MCF 10A (cell line): ENCODE results near the gene AK4. TPM values are rescaled to one million over a fixed set of nuclear protein-coding genes. Genes with fewer than 3 reads are reported as not detected.

ENCODE experiments used
- BruUV-seq: library from RNA; stranded (reverse); fragments of 400-500 nt; replicated peaks from 2 replicates; lab custom pipeline; 2021; lab: Mats Ljungman, UMichigan
- CTCF ChIA-PET: fragments of 300-600 bp; sonication (Branson Sonifier 250); formaldehyde crosslinking; extraction: SDS; loops from one replicate; lab custom pipeline; 2021; ENCODE audit warnings: antibody characterized with exemption, inconsistent platforms; lab: Yijun Ruan, JAX
- POLR2A ChIA-PET: fragments of 300-600, 350-650 bp; sonication (Branson Sonifier 250); formaldehyde crosslinking; extraction: SDS; loops from one replicate; lab custom pipeline; 2020; ENCODE audit warnings: antibody characterized with exemption, inconsistent platforms; lab: Yijun Ruan, JAX
- DNase-seq: peaks from one replicate; pipeline ENCODE4 v3.0.0-alpha.2; 2018; ENCODE audit not compliant: unreplicated experiment
- H3K27ac Mint-ChIP-seq: one replicate; pipeline ENCODE4 v1.8.0; 2022; ENCODE audit warnings: mild to moderate bottlenecking, low read depth, mixed read lengths; ENCODE audit not compliant: unreplicated experiment
- H3K27me3 Mint-ChIP-seq: one replicate; pipeline ENCODE4 v1.8.0; 2022; ENCODE audit warnings: mixed read lengths; ENCODE audit not compliant: insufficient read depth, unreplicated experiment
- H3K36me3 Mint-ChIP-seq: one replicate; pipeline ENCODE4 v1.8.0; 2022; ENCODE audit warnings: mild to moderate bottlenecking, moderate library complexity, mixed read lengths; ENCODE audit not compliant: insufficient read depth, unreplicated experiment
- H3K4me1 Mint-ChIP-seq: one replicate; pipeline ENCODE4 v1.8.0; 2022; ENCODE audit warnings: mixed read lengths; ENCODE audit not compliant: insufficient read depth, unreplicated experiment
- H3K4me3 Mint-ChIP-seq: one replicate; pipeline ENCODE4 v1.8.0; 2022; ENCODE audit warnings: mild to moderate bottlenecking, moderate library complexity, mixed read lengths; ENCODE audit not compliant: unreplicated experiment
- H3K9me3 Mint-ChIP-seq: one replicate; pipeline ENCODE4 v1.8.0; 2022; ENCODE audit warnings: mixed read lengths; ENCODE audit not compliant: unreplicated experiment
- CTCF ChIP-seq: fragments of 200-600 bp; IDR thresholded peaks from one replicate; pipeline ENCODE4 v1.8.0; 2022; ENCODE audit warnings: antibody characterized with exemption, mild to moderate bottlenecking; ENCODE audit not compliant: unreplicated experiment
- intact Hi-C: fragments of 100-400 bp; cut with micrococcal nuclease; formaldehyde crosslinking; loops from 2 replicates; pipeline ENCODE4 v1.14.1; 2022
- total RNA-seq: library from RNA; stranded (reverse); gene quantifications from 2 replicates; pipeline ENCODE4 v1.2.3, GENCODE V29; 2022

Gene AK4
- total RNA-seq, 1 experiment from 2014 or later, result 57.1 TPM

DNA sequence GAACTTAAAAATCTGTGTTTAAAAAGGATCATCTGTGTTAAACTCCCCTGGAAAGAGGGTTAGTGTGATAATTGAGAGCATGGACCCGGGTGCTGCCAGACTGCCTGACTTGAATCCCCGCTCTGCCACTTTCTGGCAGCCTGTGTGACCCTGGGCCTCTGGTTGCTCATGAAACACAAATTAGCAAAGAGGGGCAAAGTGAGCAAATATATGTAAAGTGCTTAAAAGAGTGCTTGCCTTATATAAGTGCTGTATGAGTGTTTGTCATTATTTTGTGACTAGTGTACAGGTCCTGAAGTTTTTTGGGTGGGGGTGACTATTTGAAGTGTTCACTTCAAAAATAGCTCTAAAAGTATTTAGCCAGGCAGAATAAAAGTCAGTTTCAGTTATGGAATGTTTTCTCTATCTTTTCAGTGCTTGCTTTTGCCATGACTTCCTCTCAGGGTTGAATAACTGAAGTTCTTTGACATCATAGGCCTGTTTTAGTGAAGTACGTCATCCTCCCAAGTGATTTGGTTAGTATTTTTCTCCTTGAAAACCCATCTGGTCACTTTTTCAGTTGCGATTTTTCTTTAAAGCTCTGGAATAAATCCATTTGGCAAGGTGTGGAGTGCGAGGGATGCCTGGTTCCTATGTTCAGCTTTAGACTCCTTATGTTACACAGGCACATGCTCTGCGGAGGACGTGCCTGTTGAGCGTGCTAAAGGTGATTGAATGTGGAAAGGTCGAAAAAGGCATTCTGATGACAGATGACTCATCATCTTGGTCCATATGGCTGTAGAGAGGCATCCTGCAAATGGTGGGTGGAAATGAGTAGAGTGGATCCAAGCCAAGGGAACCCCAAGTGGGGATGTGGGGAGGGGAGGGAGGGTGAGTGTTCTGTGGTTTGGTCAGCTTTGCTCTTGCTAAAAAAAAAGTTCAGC lies 47.8 kb downstream of the AK4 start:
- ChIA-PET CTCF (interaction anchor here (0.6 to 3.5 kb wide), 4 partner anchors 13 to 121 kb away, joined by 3 to 16 read pairs (median 4); no protein-coding TSS in a partner anchor), POLR2A (no interaction called here)
- no peaks in the 10 kb centered on the region for H3K4me1 Mint-ChIP-seq
- no TSS peak for BruUV-seq
- no peak for DNase-seq
- H3K27me3 Mint-ChIP-seq, result no peaks in the 10 kb centered on the region
- intact Hi-C loops, result no loop called here
- no peaks in the 10 kb centered on the region for H3K9me3 Mint-ChIP-seq
- no peak overlapping the region for H3K4me3 Mint-ChIP-seq
- peaks cover 19% of the 10 kb centered on the region for H3K36me3 Mint-ChIP-seq
- TF ChIP-seq CTCF, result no peak
- H3K27ac Mint-ChIP-seq, result peak overlapping the region; percentile 37

DNA sequence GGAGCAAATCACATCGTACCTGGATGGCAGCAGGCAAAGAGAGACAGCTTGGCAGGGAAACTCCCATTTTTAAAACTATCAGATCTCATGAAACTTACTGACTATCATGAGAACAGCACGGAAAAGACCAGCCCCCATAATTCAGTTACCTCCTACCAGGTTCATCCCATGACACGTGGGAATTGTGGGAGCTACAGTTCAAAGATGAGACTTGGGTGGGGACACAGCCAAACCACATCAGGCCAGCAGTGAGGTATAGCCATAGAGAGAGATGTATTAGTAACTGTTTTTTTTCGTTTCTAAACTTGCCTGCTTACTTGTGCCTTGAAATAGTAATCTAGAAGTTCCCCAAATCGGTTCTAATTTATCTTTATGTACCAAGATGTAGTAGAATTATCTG lies 48.9 kb downstream of the AK4 start:
- Mint-ChIP-seq H3K36me3 (peaks cover 19% of the 10 kb centered on the region), H3K27me3 (no peaks in the 10 kb centered on the region), H3K9me3 (no peaks in the 10 kb centered on the region), H3K4me3 (no peak overlapping the region), H3K27ac (no peak overlapping the region), H3K4me1 (peaks cover 6% of the 10 kb centered on the region)
- intact Hi-C loops, result no loop called here
- BruUV-seq, result no TSS peak
- CTCF ChIA-PET, result interaction anchor here (3.5 kb wide), 1 partner anchor 12 kb away, joined by 16 read pairs; no protein-coding TSS in a partner anchor
- no peak for DNase-seq
- POLR2A ChIA-PET, result no interaction called here
- TF ChIP-seq CTCF, result no peak

GRCh38 chr1:65197636-65198035 lies 49.6 kb downstream of the AK4 start:
- CTCF ChIA-PET, result interaction anchor here (0.6 to 3.5 kb wide), 6 partner anchors 11 to 490 kb away, joined by 3 to 16 read pairs (median 5); no protein-coding TSS in a partner anchor
- POLR2A ChIA-PET, result interaction anchor here (0.9 to 1.2 kb wide), 3 partner anchors 57 to 231 kb away, joined by 3 read pairs; partner anchors contain the start of gene JAK1
- intact Hi-C loops, result no loop called here
- no peak for DNase-seq
- no peak overlapping the region for H3K27ac Mint-ChIP-seq
- no peaks in the 10 kb centered on the region for H3K27me3 Mint-ChIP-seq
- BruUV-seq, result no TSS peak
- peaks cover 6% of the 10 kb centered on the region for H3K4me1 Mint-ChIP-seq
- no peak for TF ChIP-seq CTCF
- H3K9me3 Mint-ChIP-seq, result no peaks in the 10 kb centered on the region
- no peak overlapping the region for H3K4me3 Mint-ChIP-seq
- H3K36me3 Mint-ChIP-seq, result peaks cover 19% of the 10 kb centered on the region

GRCh38 chr1:65198096-65198495 lies 50.1 kb downstream of the AK4 start:
- Mint-ChIP-seq H3K36me3 (peaks cover 16% of the 10 kb centered on the region), H3K9me3 (no peaks in the 10 kb centered on the region), H3K27me3 (no peaks in the 10 kb centered on the region), H3K4me1 (peaks cover 6% of the 10 kb centered on the region), H3K4me3 (no peak overlapping the region), H3K27ac (no peak overlapping the region)
- BruUV-seq, result no TSS peak
- POLR2A ChIA-PET, result interaction anchor here (0.9 to 1.2 kb wide), 3 partner anchors 56 to 231 kb away, joined by 3 read pairs; partner anchors contain the start of gene JAK1
- no peak for DNase-seq
- intact Hi-C loops, result no loop called here
- no peak for TF ChIP-seq CTCF
- CTCF ChIA-PET, result interaction anchor here (0.6 to 1.5 kb wide), 7 partner anchors 10 to 490 kb away, joined by 3 to 9 read pairs (median 4); no protein-coding TSS in a partner anchor
